Lower leg skin (tissue), 4 donors: ENCODE results near the gene CCR3. TPM values are rescaled to one million over a fixed set of nuclear protein-coding genes. Genes with fewer than 3 reads are reported as not detected.

ENCODE experiments used
- DNase-seq, 2 donors: peaks; one replicate each; pipeline ENCODE4 v3.0.0-alpha.2; 2019; ENCODE audit warnings: low spot score in 2 of 2
- H3K4me3 ChIP-seq: fragments of 200-600 bp; sonication (generic); 2 replicates; pipeline ENCODE4 v1.5.1; 2017; ENCODE audit warnings: mild to moderate bottlenecking, low read depth; ENCODE audit not compliant: poor library complexity, severe bottlenecking
- POLR2A ChIP-seq, 2 donors: fragments of 450-650 bp; IDR thresholded peaks; one replicate each; pipeline ENCODE4 v1.6.1; 2016 to 2017; ENCODE audit warnings: antibody characterized with exemption in 2 of 2, mild to moderate bottlenecking in 1 of 2, moderate library complexity in 1 of 2
- WGBS, 2 donors: methylation state at CpG; one replicate each; pipeline ENCODE4 v1.1.5; 2018; 5-methylcytosine and 5-hydroxymethylcytosine counted together
- intact Hi-C: fragments of 100-400 bp; cut with DNase I; formaldehyde crosslinking; loops from one replicate; pipeline ENCODE4 v1.15.0; 2023; ENCODE audit warnings: low total_unique reads
- total RNA-seq, 4 donors: library from RNA; depleted of rRNA; stranded (reverse); fragments of >200 nt; gene quantifications; one replicate each; pipeline ENCODE4 v1.1.0, GENCODE V29; 2016
- TF ChIP-seq, protein P1 (sequence below), 3 donors: fragments of 450-650 bp; IDR thresholded peaks; one replicate each; pipeline ENCODE4 v1.5.1; 2016; ENCODE audit warnings: antibody characterized with exemption in 3 of 3, mild to moderate bottlenecking in 3 of 3, moderate library complexity in 2 of 3

Gene CCR3
- total RNA-seq, 4 donors from 2014 or later: 0.55 to 3.2 (median 2.4) TPM

DNA sequence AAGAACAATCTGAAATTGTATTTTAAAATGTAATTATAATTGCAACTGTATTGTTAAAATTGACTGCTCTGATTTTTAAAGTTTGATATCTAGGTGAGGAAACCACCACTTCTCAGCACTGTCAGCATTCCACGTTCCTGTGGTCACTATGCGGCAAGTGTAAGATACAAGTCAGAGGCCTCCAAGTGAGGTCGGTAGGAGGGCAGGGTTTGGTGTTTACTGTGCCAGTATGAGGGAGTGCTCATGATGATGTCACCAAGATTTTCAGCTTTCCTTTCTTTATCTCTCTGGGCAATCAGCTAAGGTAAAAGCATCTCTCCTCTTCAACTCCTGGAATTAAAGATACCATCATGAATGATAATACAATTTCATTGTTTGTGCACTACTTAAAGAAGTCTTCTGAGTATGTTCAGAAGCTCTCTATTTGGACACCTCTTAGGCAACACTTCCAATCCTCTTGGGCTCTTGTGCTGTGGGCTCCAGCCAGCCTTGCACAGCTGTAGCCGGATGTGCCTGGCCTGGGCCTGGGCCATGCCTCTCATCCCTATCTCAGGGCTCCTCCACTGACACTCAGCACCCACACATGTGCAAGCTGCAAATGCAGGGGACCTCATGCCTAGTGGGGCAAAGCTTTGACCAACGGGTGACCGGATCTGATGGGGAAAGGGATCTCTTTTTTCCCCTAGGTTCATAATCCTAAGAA, 42.9 kb downstream of the CCR3 start:
- intact Hi-C loops: no loop called here
- TF ChIP-seq POLR2A (IDR thresholded peaks at IDR 0.05): no peak
- TF ChIP-seq, protein P1, sequence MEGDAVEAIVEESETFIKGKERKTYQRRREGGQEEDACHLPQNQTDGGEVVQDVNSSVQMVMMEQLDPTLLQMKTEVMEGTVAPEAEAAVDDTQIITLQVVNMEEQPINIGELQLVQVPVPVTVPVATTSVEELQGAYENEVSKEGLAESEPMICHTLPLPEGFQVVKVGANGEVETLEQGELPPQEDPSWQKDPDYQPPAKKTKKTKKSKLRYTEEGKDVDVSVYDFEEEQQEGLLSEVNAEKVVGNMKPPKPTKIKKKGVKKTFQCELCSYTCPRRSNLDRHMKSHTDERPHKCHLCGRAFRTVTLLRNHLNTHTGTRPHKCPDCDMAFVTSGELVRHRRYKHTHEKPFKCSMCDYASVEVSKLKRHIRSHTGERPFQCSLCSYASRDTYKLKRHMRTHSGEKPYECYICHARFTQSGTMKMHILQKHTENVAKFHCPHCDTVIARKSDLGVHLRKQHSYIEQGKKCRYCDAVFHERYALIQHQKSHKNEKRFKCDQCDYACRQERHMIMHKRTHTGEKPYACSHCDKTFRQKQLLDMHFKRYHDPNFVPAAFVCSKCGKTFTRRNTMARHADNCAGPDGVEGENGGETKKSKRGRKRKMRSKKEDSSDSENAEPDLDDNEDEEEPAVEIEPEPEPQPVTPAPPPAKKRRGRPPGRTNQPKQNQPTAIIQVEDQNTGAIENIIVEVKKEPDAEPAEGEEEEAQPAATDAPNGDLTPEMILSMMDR (IDR thresholded peaks at IDR 0.05): no peak
- H3K4me3 ChIP-seq: no peak overlapping the region
- DNase-seq: no peak
- WGBS, 2 donors: 59 to 66% methylated on average over 6 of the region's 6 CpGs

DNA sequence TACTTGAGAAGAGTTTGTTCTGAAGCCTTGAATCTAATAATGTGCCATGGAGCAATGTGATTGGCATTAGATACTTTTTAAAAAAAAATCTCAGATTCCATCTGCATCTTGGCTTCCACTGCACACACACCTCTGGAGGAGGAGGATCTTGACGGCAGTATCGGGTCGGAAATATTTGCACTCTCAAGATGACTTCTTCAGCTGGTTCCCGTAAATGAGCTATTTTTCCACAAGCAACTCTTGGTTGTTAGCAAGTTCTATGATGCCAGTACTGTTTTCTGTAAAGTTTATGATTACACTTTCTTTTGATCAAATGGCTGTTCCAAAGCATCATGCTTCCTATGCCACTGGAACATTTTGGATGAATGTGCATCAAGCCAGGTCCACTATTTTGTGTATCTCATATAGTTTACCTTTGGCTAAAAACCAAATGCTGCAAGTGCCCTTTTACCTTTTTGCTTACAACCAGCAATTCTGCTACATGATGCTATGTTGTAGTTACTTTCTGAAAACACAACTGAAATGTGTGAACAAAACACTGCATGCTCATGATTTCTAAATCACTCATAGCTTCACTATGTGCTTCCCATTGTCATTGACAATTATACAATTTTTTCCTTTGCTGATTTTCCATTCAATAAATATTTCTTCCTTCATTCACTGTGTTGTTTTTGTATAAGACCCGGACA, 43.8 kb downstream of the CCR3 start:
- WGBS, 2 donors: 56 to 77% methylated on average over 5 of the region's 5 CpGs
- DNase-seq: no peak
- intact Hi-C loops: no loop called here
- TF ChIP-seq POLR2A (IDR thresholded peaks at IDR 0.05): no peak
- TF ChIP-seq, protein P1 (IDR thresholded peaks at IDR 0.05): no peak
- H3K4me3 ChIP-seq: no peak overlapping the region

DNA sequence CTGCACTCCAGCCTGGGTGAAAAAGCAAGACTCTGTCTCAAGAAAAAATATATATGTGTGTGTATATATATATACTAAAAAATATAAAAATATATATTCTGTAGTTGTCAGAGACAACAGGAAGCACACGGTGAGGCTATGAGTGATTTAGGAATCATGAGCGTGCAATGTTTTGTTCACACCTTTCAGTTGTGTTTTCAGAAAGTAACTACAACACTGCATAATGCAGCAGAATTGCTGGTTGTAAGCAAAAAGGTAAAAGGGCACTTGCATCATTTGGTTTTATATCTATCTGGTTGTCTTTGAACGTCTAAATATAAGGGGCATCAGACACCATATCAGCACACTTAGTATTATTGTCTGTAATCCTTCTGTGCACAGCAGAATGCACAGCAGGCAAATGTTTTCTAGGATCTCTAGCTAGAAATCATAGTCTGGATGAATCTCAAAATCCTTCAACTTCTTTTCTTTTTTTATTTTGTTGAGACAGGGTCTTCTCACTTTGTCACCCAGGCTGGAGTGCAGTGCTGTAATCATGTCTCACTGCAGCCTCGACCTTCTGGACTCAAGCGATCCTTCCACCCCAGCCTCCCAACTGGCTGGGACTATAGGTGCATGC, 44.8 kb downstream of the CCR3 start:
- TF ChIP-seq, protein P1 (IDR thresholded peaks at IDR 0.05): no peak
- TF ChIP-seq POLR2A (IDR thresholded peaks at IDR 0.05): no peak
- DNase-seq: no peak
- intact Hi-C loops: no loop called here
- no peak overlapping the region for H3K4me3 ChIP-seq
- WGBS, 2 donors: 78 to 87% methylated on average over 5 of the region's 5 CpGs

DNA sequence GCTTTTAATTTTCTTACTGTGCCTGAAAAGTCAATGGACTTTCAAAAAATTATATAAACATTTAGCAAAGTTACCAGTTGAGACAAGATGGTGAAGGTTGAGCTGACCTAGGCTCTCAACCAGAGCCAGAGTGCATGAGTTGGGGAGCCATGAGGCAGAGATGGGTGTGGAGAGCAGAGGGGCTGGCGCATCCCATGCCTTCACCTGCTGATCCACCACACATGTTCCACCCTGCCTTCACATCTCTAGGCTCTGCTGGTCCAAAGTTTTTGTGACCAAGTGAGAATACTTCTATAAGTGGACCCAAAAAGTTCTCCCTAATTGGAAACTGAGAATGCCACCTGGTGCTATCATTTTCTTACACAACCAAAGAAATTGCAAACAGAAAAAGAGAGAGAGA, 47.3 kb downstream of the CCR3 start:
- TF ChIP-seq, protein P1 (IDR thresholded peaks at IDR 0.05): no peak
- TF ChIP-seq POLR2A (IDR thresholded peaks at IDR 0.05): no peak
- intact Hi-C loops: no loop called here
- 89 to 94% methylated on average over 1 of the region's 1 CpG for WGBS, 2 donors

DNA sequence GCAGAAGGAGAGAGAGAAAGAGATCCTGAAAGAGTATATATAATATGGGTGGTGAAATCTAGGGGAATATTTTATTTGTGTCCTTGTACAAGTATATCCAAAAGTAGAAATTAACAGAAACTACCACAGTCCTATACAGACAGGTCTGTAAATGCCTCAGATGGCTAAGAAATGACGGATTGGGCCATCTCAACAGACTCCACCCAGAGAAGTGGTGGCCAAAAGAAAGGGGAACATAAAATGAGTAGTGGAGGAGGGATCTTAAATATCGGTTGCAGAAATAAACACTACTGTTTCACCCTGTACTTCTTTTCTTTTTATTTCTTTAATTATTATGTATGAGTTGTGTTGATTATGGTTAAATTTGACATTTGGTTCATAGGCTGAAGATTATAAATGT, 47.7 kb downstream of the CCR3 start:
- intact Hi-C loops: no loop called here
- WGBS, 2 donors: 74 to 81% methylated on average over 2 of the region's 2 CpGs

More for the DNA sequence above, 47.3 kb downstream of the CCR3 start:
- DNase-seq: no peak
- H3K4me3 ChIP-seq: no peak overlapping the region

More for the DNA sequence above, 47.7 kb downstream of the CCR3 start:
- no peak for TF ChIP-seq POLR2A (IDR thresholded peaks at IDR 0.05)
- TF ChIP-seq, protein P1 (IDR thresholded peaks at IDR 0.05): no peak
- DNase-seq: no peak
- H3K4me3 ChIP-seq: no peak overlapping the region
